SU-DHL-6 (cell line): ENCODE measurements around the gene ITGA11.

Source experiments
- H2AFZ ChIP-seq: fragments of 200-600 bp; sonication (generic); 2 replicates; pipeline ENCODE4 v1.6.1; 2014; ENCODE audit warnings: low read depth, mild to moderate bottlenecking, moderate library complexity, mixed read lengths, antibody characterized with exemption, low read length; ENCODE audit not compliant: severe bottlenecking
- H3F3A ChIP-seq: fragments of 200-600 bp; shearing (Covaris generic); 2 replicates; pipeline ENCODE4 v1.6.0; 2016; ENCODE audit warnings: antibody characterized with exemption, mild to moderate bottlenecking; ENCODE audit not compliant: insufficient read depth
- H3K27ac ChIP-seq: fragments of 200-600 bp; sonication (generic); 2 replicates; pipeline ENCODE4 v1.5.1; 2016; ENCODE audit warnings: low read depth, mild to moderate bottlenecking, low read length, moderate library complexity, mixed read lengths
- H3K27me3 ChIP-seq: fragments of 200-600 bp; sonication (generic), shearing (Covaris generic); 2 replicates; pipeline ENCODE4 v1.6.0; 2014; ENCODE audit warnings: mild to moderate bottlenecking, low read length
- H3K36me3 ChIP-seq: fragments of 200-600 bp; sonication (generic); 2 replicates; pipeline ENCODE4 v1.6.1; 2014; ENCODE audit warnings: mild to moderate bottlenecking, low read length, mixed read lengths
- H3K4me2 ChIP-seq: fragments of 300-600, 200-600 bp; shearing (Covaris generic), sonication (generic); 2 replicates; pipeline ENCODE4 v1.6.0; 2014; ENCODE audit warnings: low read length, low read depth, mild to moderate bottlenecking; ENCODE audit not compliant: poor library complexity, severe bottlenecking
- H3K4me3 ChIP-seq: fragments of 200-600 bp; sonication (generic); 2 replicates; pipeline ENCODE4 v1.5.1; 2014; ENCODE audit warnings: antibody characterized with exemption, low read length, mild to moderate bottlenecking, mixed read lengths; ENCODE audit not compliant: insufficient read depth, poor library complexity, severe bottlenecking
- H3K79me2 ChIP-seq: fragments of 200-600 bp; sonication (generic); 2 replicates; pipeline ENCODE4 v1.6.1; 2014; ENCODE audit warnings: mild to moderate bottlenecking, low read length, moderate library complexity; ENCODE audit not compliant: insufficient read depth
- H3K9ac ChIP-seq: fragments of 200-600 bp; sonication (generic); 2 replicates; pipeline ENCODE4 v1.7.0; 2014; ENCODE audit warnings: mild to moderate bottlenecking, low read length
- H3K9me2 ChIP-seq: fragments of 200-600 bp; sonication (generic); replicated peaks from 2 replicates; pipeline ENCODE4 v1.6.1; 2014; ENCODE audit warnings: low read length; ENCODE audit not compliant: insufficient read depth
- H3K9me3 ChIP-seq: fragments of 200-600 bp; sonication (generic); 2 replicates; pipeline ENCODE4 v1.6.1; 2014; ENCODE audit warnings: low read length, mixed read lengths; ENCODE audit not compliant: insufficient read depth
- H4K20me1 ChIP-seq: fragments of 200-600 bp; sonication (generic); 2 replicates; pipeline ENCODE4 v1.6.1; 2014; ENCODE audit warnings: low read depth, mild to moderate bottlenecking, antibody characterized with exemption, low read length, moderate library complexity, mixed read lengths
- CTCF ChIP-seq: fragments of 200-600 bp; sonication (generic); IDR thresholded peaks from one replicate; pipeline ENCODE4 v1.5.1; 2017; ENCODE audit warnings: antibody characterized with exemption, mild to moderate bottlenecking, low read length, moderate library complexity; ENCODE audit not compliant: insufficient read depth, poor library complexity, severe bottlenecking
- EZH2phosphoT487 ChIP-seq: fragments of 200-600 bp; sonication (generic), shearing (Covaris generic); conservative IDR thresholded peaks from 2 replicates; pipeline ENCODE4 v1.6.1; 2018; ENCODE audit warnings: mild to moderate bottlenecking, antibody characterized with exemption, low read length, moderate library complexity, mixed read lengths

Gene ITGA11

DNA sequence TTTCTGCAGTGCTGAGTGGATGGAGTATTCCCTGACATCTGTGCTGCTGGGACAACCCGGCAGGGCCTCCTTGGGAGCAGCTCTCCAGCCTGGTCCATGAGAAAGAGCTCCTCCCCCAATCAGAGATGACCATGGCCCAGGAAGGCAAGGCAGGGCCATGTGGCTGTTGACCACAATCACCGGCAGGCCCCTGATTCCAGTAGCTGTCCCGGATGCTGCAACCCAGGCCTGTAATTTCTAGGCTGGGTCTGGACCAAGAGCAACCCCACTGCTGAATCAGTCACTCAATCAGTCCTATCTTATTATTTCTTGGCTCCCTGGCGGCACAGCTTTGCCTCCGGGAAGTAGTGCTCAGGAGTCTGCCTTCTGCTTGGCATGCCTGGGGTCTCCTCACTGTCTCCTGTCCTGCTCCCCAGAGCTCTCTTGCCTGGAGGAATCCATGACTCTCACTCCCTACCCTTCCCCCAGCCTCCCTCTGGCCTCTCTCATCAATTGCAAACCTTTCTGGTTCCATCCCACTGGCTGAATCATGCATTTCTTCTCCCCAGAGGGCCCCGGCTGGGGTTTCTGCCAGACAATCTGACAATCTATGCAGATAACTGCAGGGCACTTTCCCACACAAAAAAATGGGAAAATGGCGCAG, 32.6 kb upstream of the ITGA11 start:
- H3K9ac ChIP-seq, result no peak overlapping the region
- no peaks in the 10 kb centered on the region for H3F3A ChIP-seq
- H3K79me2 ChIP-seq, result no peaks in the 10 kb centered on the region
- TF ChIP-seq CTCF (no peak), EZH2phosphoT487 (no peak)
- H2AFZ ChIP-seq, result no peak overlapping the region
- no peaks in the 10 kb centered on the region for H3K9me3 ChIP-seq
- H3K27ac ChIP-seq, result no peak overlapping the region
- H4K20me1 ChIP-seq, result no peaks in the 10 kb centered on the region
- no peak overlapping the region for H3K4me3 ChIP-seq
- no peaks in the 10 kb centered on the region for H3K36me3 ChIP-seq
- H3K9me2 ChIP-seq, result no peaks in the 10 kb centered on the region
- no peaks in the 10 kb centered on the region for H3K27me3 ChIP-seq
- no peak overlapping the region for H3K4me2 ChIP-seq

- Histone ChIP-seq H3K27ac (no peak overlapping the region), H3K27me3 (no peaks in the 10 kb centered on the region), H3K9me3 (no peaks in the 10 kb centered on the region), H2AFZ (no peak overlapping the region), H3K4me3 (no peak overlapping the region), H3K9ac (no peak overlapping the region), H4K20me1 (no peaks in the 10 kb centered on the region), H3F3A (no peaks in the 10 kb centered on the region), H3K9me2 (no peaks in the 10 kb centered on the region), H3K36me3 (no peaks in the 10 kb centered on the region), H3K4me2 (no peak overlapping the region), H3K79me2 (no peaks in the 10 kb centered on the region)
- TF ChIP-seq EZH2phosphoT487 (no peak), CTCF (no peak)
These were observed 32.0 kb upstream of the ITGA11 start for GRCh38 chr15:68463996-68464395.

DNA sequence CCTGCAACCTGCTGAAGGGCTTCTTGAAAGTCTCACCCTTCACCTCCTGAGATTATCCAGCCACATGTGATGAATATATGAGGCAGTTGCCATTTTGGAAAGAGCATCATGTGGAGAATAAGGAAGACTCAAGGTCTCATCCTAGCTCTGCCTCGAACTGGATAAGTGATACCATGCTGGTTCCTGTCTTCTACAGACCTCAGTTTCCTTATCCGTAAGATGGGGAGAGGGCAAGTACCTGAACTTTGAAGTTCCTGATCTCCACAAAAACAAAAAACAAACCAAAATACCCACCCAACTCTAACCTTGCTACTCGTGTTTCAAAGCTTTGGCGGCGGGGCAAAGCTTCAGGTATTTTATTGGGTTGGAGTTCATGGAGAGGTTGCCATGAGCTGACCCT, 31.5 kb upstream of the ITGA11 start:
- Histone ChIP-seq H4K20me1 (no peaks in the 10 kb centered on the region), H3K4me3 (no peak overlapping the region), H3F3A (no peaks in the 10 kb centered on the region), H3K9me3 (no peaks in the 10 kb centered on the region), H2AFZ (no peak overlapping the region), H3K4me2 (no peak overlapping the region), H3K36me3 (no peaks in the 10 kb centered on the region), H3K9me2 (no peaks in the 10 kb centered on the region), H3K9ac (no peak overlapping the region), H3K27ac (no peak overlapping the region), H3K27me3 (no peaks in the 10 kb centered on the region), H3K79me2 (no peaks in the 10 kb centered on the region)
- TF ChIP-seq EZH2phosphoT487 (no peak), CTCF (no peak)
